SH-SY5Y (cell line): ENCODE results near the gene CBX4.

Source experiments
- GATA2 ChIP-seq: IDR thresholded peaks from 2 replicates; pipeline ENCODE4 v1.6.1; 2011; ENCODE audit warnings: mild to moderate bottlenecking, low read depth, low read length
- GATA3 ChIP-seq: IDR thresholded peaks from 2 replicates; pipeline ENCODE4 v1.6.1; 2011; ENCODE audit warnings: low read depth, mild to moderate bottlenecking, low read length, moderate library complexity

- TF ChIP-seq GATA2 (no peak), GATA3 (no peak)
These were observed 6.3 kb upstream of the CBX4 start for GRCh38 chr17:79845601-79845949.
